Vagina (tissue), 2 donors: ENCODE measurements around the gene SLC5A5. TPM values are rescaled to one million over a fixed set of nuclear protein-coding genes. Genes with fewer than 3 reads are reported as not detected.

ENCODE experiments used
- DNase-seq, 2 donors: peaks; one replicate each; pipeline ENCODE4 v3.0.0-alpha.2; 2017; ENCODE audit errors: extremely low spot score in 2 of 2
- H3K27ac ChIP-seq: fragments of 200-600 bp; sonication (generic); one replicate; pipeline ENCODE4 v1.5.1; 2019
- H3K27me3 ChIP-seq: fragments of 200-600 bp; sonication (generic); one replicate; pipeline ENCODE4 v1.5.1; 2019
- H3K36me3 ChIP-seq, 2 donors: fragments of 200-600 bp; sonication (generic); one replicate each; pipeline ENCODE4 v1.5.1; 2017 to 2019
- H3K4me1 ChIP-seq: fragments of 200-600 bp; sonication (generic); one replicate; pipeline ENCODE4 v1.5.1; 2019
- H3K4me3 ChIP-seq, 2 donors: fragments of 200-600 bp; sonication (generic); 1 replicate in 1 of 2; 2 replicates in 1 of 2; pipeline ENCODE4 v1.5.1; 2016 to 2019
- H3K9me3 ChIP-seq: fragments of 200-600 bp; sonication (generic); one replicate; pipeline ENCODE4 v1.5.1; 2019
- CTCF ChIP-seq, 3 experiments: fragments of 450-650 bp in 2 of 3; fragments of 200-600 bp in 1 of 3; sonication (generic) in 1 of 3; IDR thresholded peaks; one replicate each; pipeline ENCODE4 v1.5.1; 2017 to 2019; ENCODE audit warnings: antibody characterized with exemption in 3 of 3, mild to moderate bottlenecking in 2 of 3, moderate library complexity in 2 of 3
- POLR2A ChIP-seq, 2 donors: fragments of 450-650 bp; IDR thresholded peaks; one replicate each; pipeline ENCODE4 v1.6.1; 2017; ENCODE audit warnings: antibody characterized with exemption in 2 of 2, mild to moderate bottlenecking in 2 of 2, moderate library complexity in 2 of 2
- POLR2AphosphoS5 ChIP-seq, 2 donors: sonication (generic); formaldehyde crosslinking; IDR thresholded peaks; one replicate each; pipeline ENCODE4 v1.9.0; 2017; ENCODE audit warnings: antibody characterized with exemption in 2 of 2, mild to moderate bottlenecking in 2 of 2, low read depth in 1 of 2; ENCODE audit not compliant: insufficient read depth in 1 of 2
- intact Hi-C: fragments of 100-400 bp; cut with DNase I; formaldehyde crosslinking; loops from one replicate; pipeline ENCODE4 v1.15.1; 2023
- total RNA-seq: library from RNA; depleted of rRNA; stranded (reverse); fragments of >200 nt; gene quantifications from one replicate; pipeline ENCODE4 v1.2.3, GENCODE V29; 2016

The SLC5A5 gene
- total RNA-seq: not detected

DNA sequence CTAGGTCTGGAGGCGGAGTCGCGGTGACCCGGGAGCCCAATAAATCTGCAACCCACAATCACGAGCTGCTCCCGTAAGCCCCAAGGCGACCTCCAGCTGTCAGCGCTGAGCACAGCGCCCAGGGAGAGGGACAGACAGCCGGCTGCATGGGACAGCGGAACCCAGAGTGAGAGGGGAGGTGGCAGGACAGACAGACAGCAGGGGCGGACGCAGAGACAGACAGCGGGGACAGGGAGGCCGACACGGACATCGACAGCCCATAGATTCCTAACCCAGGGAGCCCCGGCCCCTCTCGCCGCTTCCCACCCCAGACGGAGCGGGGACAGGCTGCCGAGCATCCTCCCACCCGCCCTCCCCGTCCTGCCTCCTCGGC is at the start of gene SLC5A5:
TSS of gene SLC5A5 (plus strand) at position 68 of the 373 bp plus-strand sequence. CDS start 375 bp downstream, outside the sequence.
- DNase-seq: no peak
- Histone ChIP-seq H3K9me3 (no peaks in the 10 kb centered on the region), H3K4me3 (peak within 1 kb of the TSS; percentile 1 to 22), H3K27me3 (peaks cover 10% of the 10 kb centered on the region), H3K4me1 (peaks cover 23% of the 10 kb centered on the region), H3K36me3 (no peaks in the 10 kb centered on the region), H3K27ac (no peak within 1 kb of the TSS)
- intact Hi-C loops: no loop called here
- TF ChIP-seq CTCF (IDR thresholded peaks at IDR 0.05) (no peak), POLR2A (IDR thresholded peaks at IDR 0.05) (no peak), POLR2AphosphoS5 (IDR thresholded peaks at IDR 0.05; ENCODE audit: insufficient read depth in 1 of 2, low read depth in 1 of 2) (no peak)

DNA sequence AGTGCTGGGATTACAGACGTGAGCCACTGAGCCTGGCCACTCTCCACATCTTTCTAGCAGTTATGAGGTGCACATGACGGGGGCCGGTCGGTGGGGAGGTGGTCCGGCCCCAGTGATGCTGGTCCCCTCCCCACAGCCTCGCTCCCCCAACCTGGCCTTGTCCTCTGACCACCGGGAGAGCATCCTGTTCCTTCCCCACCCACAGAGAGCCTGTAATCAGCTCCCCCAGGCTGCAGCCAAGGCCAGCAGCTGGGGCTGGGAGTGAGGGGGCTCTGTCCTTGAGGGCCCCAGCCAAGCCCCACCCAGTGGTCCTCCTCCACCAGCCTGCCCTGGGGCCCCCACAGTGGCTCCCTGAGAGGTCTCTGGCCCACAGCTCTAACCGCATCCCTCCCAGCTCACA is 47.4 kb upstream of the SLC5A5 start:
- Histone ChIP-seq H3K4me1 (no peaks in the 10 kb centered on the region), H3K4me3 (no peak overlapping the region), H3K36me3 (no peaks in the 10 kb centered on the region), H3K27ac (no peak overlapping the region), H3K9me3 (no peaks in the 10 kb centered on the region), H3K27me3 (no peaks in the 10 kb centered on the region)
- no peak for DNase-seq
- intact Hi-C loops: no loop called here
- TF ChIP-seq CTCF (IDR thresholded peaks at IDR 0.05): no peak
- no peak for TF ChIP-seq POLR2AphosphoS5 (IDR thresholded peaks at IDR 0.05; ENCODE audit: insufficient read depth in 1 of 2, low read depth in 1 of 2)
- no peak for TF ChIP-seq POLR2A (IDR thresholded peaks at IDR 0.05)

DNA sequence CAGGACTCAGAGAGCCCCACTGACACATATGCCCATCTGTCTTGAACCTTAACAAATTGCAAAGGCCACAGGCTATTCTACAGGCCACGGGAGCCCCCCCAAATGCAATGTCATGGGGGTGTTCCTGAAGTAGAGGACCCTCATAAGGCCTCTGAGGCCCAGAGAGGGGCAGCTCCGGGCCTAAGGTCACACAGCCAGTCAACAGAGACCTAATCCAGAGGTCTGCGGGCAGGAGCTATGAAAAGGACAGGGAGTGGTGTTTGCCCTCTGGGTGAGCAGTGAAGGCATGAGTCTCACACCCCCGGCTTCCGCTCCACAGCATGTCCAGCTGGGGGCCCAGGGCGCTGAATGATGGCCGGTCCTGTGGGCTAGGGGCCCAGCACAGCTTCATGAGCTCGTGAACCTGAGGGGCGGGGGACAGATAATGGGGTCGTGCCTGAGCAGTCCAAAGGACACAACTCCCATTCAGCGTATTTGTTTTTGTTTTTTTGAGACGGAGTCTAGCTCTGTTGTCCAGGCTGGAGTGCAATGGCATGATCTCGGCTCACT is 45.2 kb upstream of the SLC5A5 start:
- H3K27me3 ChIP-seq: no peaks in the 10 kb centered on the region
- intact Hi-C loops: no loop called here
- TF ChIP-seq POLR2A (IDR thresholded peaks at IDR 0.05) (no peak), POLR2AphosphoS5 (IDR thresholded peaks at IDR 0.05; ENCODE audit: insufficient read depth in 1 of 2, low read depth in 1 of 2) (no peak), CTCF (IDR thresholded peaks at IDR 0.05) (no peak)
- DNase-seq: no peak
- no peaks in the 10 kb centered on the region for H3K36me3 ChIP-seq
- peaks cover 7% of the 10 kb centered on the region for H3K4me1 ChIP-seq
- H3K4me3 ChIP-seq: no peak overlapping the region
- H3K27ac ChIP-seq: no peak overlapping the region
- no peaks in the 10 kb centered on the region for H3K9me3 ChIP-seq

- Histone ChIP-seq H3K36me3 (no peaks in the 10 kb centered on the region), H3K9me3 (no peaks in the 10 kb centered on the region), H3K27ac (no peak overlapping the region), H3K27me3 (no peaks in the 10 kb centered on the region), H3K4me1 (peaks cover 7% of the 10 kb centered on the region), H3K4me3 (peak overlapping the region in 1 of 2 donors; percentile 3)
- intact Hi-C loops: no loop called here
- DNase-seq: no peak
- TF ChIP-seq CTCF (IDR thresholded peaks at IDR 0.05): no peak
- no peak for TF ChIP-seq POLR2AphosphoS5 (IDR thresholded peaks at IDR 0.05; ENCODE audit: insufficient read depth in 1 of 2, low read depth in 1 of 2)
- TF ChIP-seq POLR2A (IDR thresholded peaks at IDR 0.05): no peak
Observed at GRCh38 chr19:17829855-17830566, 41.7 kb upstream of the SLC5A5 start.
